Amygdala (tissue), 56 donors: ENCODE measurements around the gene ZBTB12.
"Not testable (repeated sequence)": the region's sequence is repeated elsewhere in the genome, so short reads cannot be mapped to it uniquely, and the experiment has no call there.

Experiments
- DNase-seq, 56 donors: peaks; one replicate each; lab custom pipeline; 2025; lab: John Stamatoyannopoulos, UW

The ZBTB12 gene

GRCh38 chr6:31878222-31878621 lies 23.7 kb downstream of the ZBTB12 start:
- no peak for DNase-seq

- no peak for DNase-seq
These were observed 24.2 kb downstream of the ZBTB12 start for GRCh38 chr6:31877651-31878161.

- DNase-seq = no peak
These were observed 24.7 kb downstream of the ZBTB12 start for GRCh38 chr6:31877125-31877650.

- DNase-seq = no peak
These were observed 25.5 kb downstream of the ZBTB12 start for GRCh38 chr6:31876357-31876756.

- no peak for DNase-seq
These were observed 26.0 kb downstream of the ZBTB12 start for GRCh38 chr6:31875877-31876276.

GRCh38 chr6:31874836-31875572 lies 26.9 kb downstream of the ZBTB12 start:
- no peak for DNase-seq

- DNase-seq = no peak
These were observed 27.7 kb downstream of the ZBTB12 start for GRCh38 chr6:31874084-31874670.

- DNase-seq = no peak
These were observed 30.7 kb downstream of the ZBTB12 start for GRCh38 chr6:31871046-31871659.

- DNase-seq = no peak
These were observed 31.4 kb downstream of the ZBTB12 start for GRCh38 chr6:31870385-31870921.

- no peak for DNase-seq
These were observed 32.5 kb downstream of the ZBTB12 start for GRCh38 chr6:31869343-31869742.

- not testable (repeated sequence) for DNase-seq
These were observed 33.3 kb downstream of the ZBTB12 start for GRCh38 chr6:31868658-31868971.

GRCh38 chr6:31865205-31866118 lies 36.4 kb downstream of the ZBTB12 start:
- DNase-seq = no peak

GRCh38 chr6:31864818-31865204 lies 37.1 kb downstream of the ZBTB12 start:
- DNase-seq = no peak

- not testable (repeated sequence) for DNase-seq
These were observed 37.7 kb downstream of the ZBTB12 start for GRCh38 chr6:31864123-31864562.

- peak; percentile 64 to 100 (median 100) for DNase-seq
These were observed 39.3 kb downstream of the ZBTB12 start, which contains the start of gene NEU1 for GRCh38 chr6:31862344-31863235. TSS of gene NEU1 (minus strand) at chr6:31862821. CDS start at chr6:31862776, 45 bp downstream.

GRCh38 chr6:31861919-31862343 lies 40.0 kb downstream of the ZBTB12 start:
- peak in 1 of 56 donors; percentile 3 for DNase-seq

- no peak for DNase-seq
These were observed 40.7 kb downstream of the ZBTB12 start for GRCh38 chr6:31861150-31861549.

- DNase-seq = no peak
These were observed 41.5 kb downstream of the ZBTB12 start for GRCh38 chr6:31860349-31860748.

- no peak for DNase-seq
These were observed 42.0 kb downstream of the ZBTB12 start for GRCh38 chr6:31859923-31860322.
